K562 (cell line): ENCODE results near the gene WASHC4. TPM values are rescaled to one million over a fixed set of nuclear protein-coding genes. Genes with fewer than 3 reads are reported as not detected.

Experiments used
- ATAC-seq: fragments of 200-7000 bp; cut with Tn5 transposase; 3 replicates; pipeline ENCODE4 v1.9.1; 2020; ENCODE audit warnings: moderate library complexity
- BruUV-seq: library from RNA; stranded (reverse); fragments of 400-500 nt; replicated peaks from 2 replicates; lab custom pipeline; 2021; lab: Mats Ljungman, UMichigan
- CTCF ChIA-PET: fragments of 300-600 bp; formaldehyde crosslinking; extraction: SDS; loops from one replicate; lab custom pipeline; 2021; ENCODE audit warnings: low intra/inter-chr PET ratio; lab: Yijun Ruan, JAX
- POLR2A ChIA-PET: fragments of 300-600, 350-650 bp; sonication (Branson Sonifier 250); formaldehyde crosslinking; extraction: SDS; loops from one replicate; lab custom pipeline; 2021; ENCODE audit warnings: antibody characterized with exemption, inconsistent platforms; lab: Yijun Ruan, JAX
- DNase-seq, 4 experiments: peaks; one replicate each; pipeline versions ENCODE4 v3.0.0 to v3.0.0-alpha.2; 2011 to 2018; ENCODE audit warnings: low spot score in 3 of 4, mixed read lengths in 3 of 4; ENCODE audit errors: extremely low read depth in 1 of 4
- FAIRE-seq: peaks from 2 replicates; lab custom pipeline; 2011; peaks lifted over from hg19 to GRCh38; lab: Jason Lieb, UNC
- H2AFZ ChIP-seq: 2 replicates; pipeline ENCODE4 v1.6.0; 2011; ENCODE audit warnings: low read depth, low read length, control low read depth, inconsistent platforms
- H3K27ac ChIP-seq: fragments of 200-600 bp; 3 replicates; pipeline ENCODE4 v1.8.0; 2011; ENCODE audit warnings: low read depth, mild to moderate bottlenecking, control low read depth, inconsistent platforms, low read length, moderate library complexity, mixed read lengths; ENCODE audit errors: extremely low read depth
- H3K27me3 ChIP-seq, 2 experiments: fragments of 300-600 bp in 1 of 2; 2 replicates in 1 of 2; 3 replicates in 1 of 2; pipeline versions ENCODE4 v1.6.0 to v1.8.0; 2011; ENCODE audit warnings: inconsistent platforms in 2 of 2, low read length in 2 of 2, mild to moderate bottlenecking in 1 of 2, mixed read lengths in 1 of 2, moderate library complexity in 1 of 2; ENCODE audit not compliant: control insufficient read depth in 2 of 2, insufficient read depth in 2 of 2
- H3K36me3 ChIP-seq: fragments of 300-600 bp; 3 replicates; pipeline ENCODE4 v1.8.0; 2011; ENCODE audit warnings: mild to moderate bottlenecking, low read length, inconsistent platforms; ENCODE audit not compliant: control insufficient read depth, insufficient read depth
- H3K4me1 ChIP-seq, 2 experiments: fragments of 200-600 bp in 1 of 2; replicated peaks in 1 of 2; 2 replicates in 1 of 2; 3 replicates in 1 of 2; pipeline versions ENCODE4 v1.5.1 to v1.8.0; 2011; ENCODE audit warnings: inconsistent platforms in 2 of 2, low read length in 2 of 2, mild to moderate bottlenecking in 1 of 2, mixed read lengths in 1 of 2, moderate library complexity in 1 of 2; ENCODE audit not compliant: control insufficient read depth in 2 of 2, insufficient read depth in 2 of 2
- H3K4me2 ChIP-seq: 2 replicates; pipeline ENCODE4 v1.6.1; 2011; ENCODE audit warnings: low read length, control low read depth, inconsistent platforms, mixed read lengths; ENCODE audit not compliant: insufficient read depth
- H3K4me3 ChIP-seq: fragments of 200-600 bp; sonication (generic), shearing (Covaris generic); 2 replicates; pipeline ENCODE4 v1.5.1; 2016; ENCODE audit warnings: control low read depth, inconsistent platforms
- H3K79me2 ChIP-seq: fragments of 200-600 bp; 3 replicates; pipeline ENCODE4 v1.8.0; 2011; ENCODE audit warnings: low read length, inconsistent platforms; ENCODE audit not compliant: control insufficient read depth, insufficient read depth
- H3K9ac ChIP-seq, 2 experiments: 2 replicates each; pipeline versions ENCODE4 v1.6.0 to v1.6.1; 2011; ENCODE audit warnings: low read depth in 2 of 2, low read length in 2 of 2, control low read depth in 1 of 2, inconsistent platforms in 1 of 2, mild to moderate bottlenecking in 1 of 2, mixed read lengths in 1 of 2; ENCODE audit not compliant: insufficient read depth in 1 of 2
- H3K9me1 ChIP-seq: one replicate; pipeline ENCODE4 v1.6.0; 2011; ENCODE audit warnings: inconsistent platforms, mild to moderate bottlenecking, low read length, moderate library complexity; ENCODE audit not compliant: control insufficient read depth, insufficient read depth
- H3K9me3 ChIP-seq: replicated peaks from 2 replicates; pipeline ENCODE4 v1.5.1; 2011; ENCODE audit warnings: low read depth, low read length, inconsistent platforms; ENCODE audit not compliant: control insufficient read depth, insufficient read depth
- H4K20me1 ChIP-seq: replicated peaks from 2 replicates; pipeline ENCODE4 v1.6.1; 2011; ENCODE audit warnings: low read length, inconsistent platforms, mixed read lengths; ENCODE audit not compliant: control insufficient read depth, insufficient read depth
- CEBPG ChIP-seq, 3 experiments: fragments of 200-800 bp in 1 of 3; sonication (Bioruptor generic) in 1 of 3; sonication (generic) in 1 of 3; formaldehyde crosslinking in 1 of 3; IDR thresholded peaks in 2 of 3; conservative IDR thresholded peaks in 1 of 3; 2 replicates each; pipeline versions ENCODE4 v1.6.1 to v1.8.0; 2016 to 2022; ENCODE audit warnings: missing compliant biosample characterization in 2 of 3, missing genetic modification characterization in 2 of 3, mild to moderate bottlenecking in 1 of 3, missing genetic modification reagents in 1 of 3
- SLC30A9 ChIP-seq: fragments of 250-450 bp; sonication (Bioruptor Pico); IDR thresholded peaks from 2 replicates; pipeline ENCODE4 v1.8.0; 2022; ENCODE audit warnings: mild to moderate bottlenecking, moderate library complexity
- TCF7 ChIP-seq: sonication (generic); IDR thresholded peaks from 2 replicates; pipeline ENCODE4 v1.6.1; 2016; ENCODE audit warnings: antibody characterized with exemption, borderline replicate concordance
- whole genome bisulfite sequencing: fragments of 100-300 bp; shearing (Covaris generic); methylation state at CpG from one replicate; pipeline ENCODE4 v1.1.6; 2016; ENCODE audit warnings: low coverage, mixed read lengths; ENCODE audit not compliant: insufficient coverage; ENCODE audit errors: missing lambda C conversion rate; 5-methylcytosine and 5-hydroxymethylcytosine counted together
- in situ Hi-C: fragments of 300-500 bp; cut with MboI; formaldehyde crosslinking; loops from 4 replicates; pipeline ENCODE4 v1.15.0; 2018; ENCODE audit warnings: inconsistent platforms, mixed read lengths
- intact Hi-C: fragments of 100-400 bp; cut with micrococcal nuclease; formaldehyde crosslinking; loops from 2 replicates; pipeline ENCODE4 v1.14.2; 2022
- polyA plus RNA-seq, 8 experiments: library from polyadenylated mRNA; depleted of rRNA in 4 of 8; stranded (reverse) in 5 of 8; unstranded in 3 of 8; fragments of >200 nt; fragmentation: Nextera tagmentation in 2 of 8; fragmentation: Illumina TruSeq in 1 of 8; extraction: Ambion mirVana in 2 of 8; extraction: Trizol in 1 of 8; gene quantifications; 2 replicates each; pipeline versions ENCODE4 v1.2.1 to v1.2.3, GENCODE V29; 2011 to 2014; ENCODE audit warnings: inconsistent platforms in 1 of 8, missing spikeins in 1 of 8
- total RNA-seq, 7 experiments: library from RNA; depleted of rRNA in 6 of 7; stranded (reverse); fragments of >200 nt in 6 of 7; fragmentation: Illumina TruSeq in 2 of 7; extraction: Trizol in 2 of 7; gene quantifications; 2 replicates each; pipeline versions ENCODE4 v1.2.1 to v1.2.3, GENCODE V29; 2011 to 2021; ENCODE audit warnings: low replicate concordance in 1 of 7
- TF ChIP-seq, protein P1 (sequence below): fragments of 450-650 bp; IDR thresholded peaks from 2 replicates; pipeline ENCODE4 v1.6.1; 2017; ENCODE audit warnings: mild to moderate bottlenecking, moderate library complexity

The WASHC4 gene
- total and polyA plus RNA-seq, 9 of the 15 experiments (the other 6 are each of a cell fraction or from before 2014, with no cell fraction given): 12.5 to 38.5 (median 21.3) TPM

DNA sequence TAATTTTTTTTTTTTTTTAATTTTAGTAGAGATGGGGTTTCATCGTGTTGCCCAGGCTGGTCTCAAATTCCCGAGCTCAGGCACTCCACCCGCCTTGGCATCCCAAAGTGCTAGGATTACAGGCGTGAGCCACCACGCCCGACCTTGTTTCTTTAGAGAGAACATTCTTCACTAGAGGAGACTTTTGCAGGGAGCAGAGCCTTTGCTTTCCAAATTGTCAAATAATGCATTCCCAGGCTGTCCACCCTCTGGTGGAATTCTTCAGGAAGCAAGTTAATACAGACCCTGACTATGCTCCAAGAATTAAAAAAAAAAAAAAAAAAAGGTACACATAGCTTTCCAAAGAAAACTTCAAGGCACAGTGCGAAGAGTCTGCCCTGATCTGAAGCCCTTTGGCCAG lies 30.1 kb upstream of the WASHC4 start (continued):
- TF ChIP-seq, protein P1, sequence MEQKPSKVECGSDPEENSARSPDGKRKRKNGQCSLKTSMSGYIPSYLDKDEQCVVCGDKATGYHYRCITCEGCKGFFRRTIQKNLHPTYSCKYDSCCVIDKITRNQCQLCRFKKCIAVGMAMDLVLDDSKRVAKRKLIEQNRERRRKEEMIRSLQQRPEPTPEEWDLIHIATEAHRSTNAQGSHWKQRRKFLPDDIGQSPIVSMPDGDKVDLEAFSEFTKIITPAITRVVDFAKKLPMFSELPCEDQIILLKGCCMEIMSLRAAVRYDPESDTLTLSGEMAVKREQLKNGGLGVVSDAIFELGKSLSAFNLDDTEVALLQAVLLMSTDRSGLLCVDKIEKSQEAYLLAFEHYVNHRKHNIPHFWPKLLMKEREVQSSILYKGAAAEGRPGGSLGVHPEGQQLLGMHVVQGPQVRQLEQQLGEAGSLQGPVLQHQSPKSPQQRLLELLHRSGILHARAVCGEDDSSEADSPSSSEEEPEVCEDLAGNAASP: no peak
- no peak for TF ChIP-seq TCF7

DNA sequence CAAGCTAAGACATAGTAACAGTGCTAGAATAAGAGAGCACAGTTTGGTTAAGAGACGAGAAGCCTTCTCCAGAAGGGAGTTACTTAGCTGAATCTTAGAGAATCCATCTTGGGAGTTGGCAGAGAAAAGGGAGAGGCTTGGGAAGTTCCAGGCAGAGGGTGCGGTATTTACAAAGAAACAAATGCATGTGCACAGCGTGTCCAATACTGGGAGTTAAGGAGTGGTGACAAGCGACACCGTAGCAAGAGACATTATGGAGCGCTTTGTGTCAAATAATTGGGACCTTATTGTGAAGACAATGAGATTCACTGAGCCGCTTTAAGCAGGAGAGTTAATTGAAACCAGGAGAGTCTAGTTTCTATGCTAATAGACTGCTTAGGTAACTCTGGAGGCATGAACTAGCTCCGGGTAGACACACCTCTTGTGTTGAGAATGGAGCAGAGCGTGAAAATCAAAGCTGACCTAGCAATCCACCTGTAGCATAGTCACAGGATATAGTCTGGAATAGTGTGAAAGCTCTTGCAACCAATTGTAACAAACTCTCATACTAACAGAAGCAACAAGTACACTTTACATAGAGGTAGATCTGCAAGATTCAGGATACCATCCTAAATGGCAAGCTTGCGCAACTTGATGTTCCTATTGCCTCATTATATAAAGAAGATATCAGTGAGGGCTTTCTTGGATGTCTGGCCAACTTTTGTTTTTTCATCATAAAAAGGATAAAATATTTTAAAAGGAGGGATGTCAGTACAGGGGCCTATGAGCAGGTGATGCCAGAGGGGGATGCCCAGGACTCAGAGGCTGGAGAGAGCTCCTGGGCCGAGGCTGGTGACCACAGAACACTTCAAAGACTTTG lies 28.6 kb upstream of the WASHC4 start:
- peaks cover 4 to 9% of the 10 kb centered on the region in 2 experiments; a peak in 4 of 5 replicates for H3K4me1 ChIP-seq
- 57% methylated on average over 11 of the region's 11 CpGs for WGBS
- no peak overlapping the region for H3K4me3 ChIP-seq
- no TSS peak for BruUV-seq
- in situ Hi-C loops: no loop called here
- H3K4me2 ChIP-seq: no peak overlapping the region
- ATAC-seq (no peak), FAIRE-seq (no peak), DNase-seq (no peak)
- peaks cover 7% of the 10 kb centered on the region; the same call in 2 of the 3 replicates for H3K79me2 ChIP-seq
- H3K9me3 ChIP-seq: no peaks in the 10 kb centered on the region
- H3K27me3 ChIP-seq: no peaks in the 10 kb centered on the region
- ChIA-PET POLR2A (interaction anchor here (0.9 to 1.0 kb wide), 3 partner anchors 8 to 54 kb away, joined by 3 to 4 read pairs (median 3); no protein-coding TSS in a partner anchor), CTCF (no interaction called here)
- intact Hi-C loops: no loop called here
- no peak overlapping the region for H3K27ac ChIP-seq
- H4K20me1 ChIP-seq: no peaks in the 10 kb centered on the region
- no peaks in the 10 kb centered on the region for H3K9me1 ChIP-seq
- H3K9ac ChIP-seq: no peak overlapping the region
- peak; percentile 45; the same call in 1 of the 2 replicates for TF ChIP-seq CEBPG (CRISPR knock-in tag; IDR thresholded peaks at IDR 0.05)
- peak; percentile 16 to 51; a peak in 2 of 4 replicates for TF ChIP-seq CEBPG (tag; conservative IDR thresholded peaks at IDR 0.05 in 1 of 2, IDR thresholded peaks at IDR 0.05 in 1 of 2)
- no peak for TF ChIP-seq SLC30A9 (CRISPR knock-in tag)
- no peaks in the 10 kb centered on the region for H3K36me3 ChIP-seq
- no peak overlapping the region for H2AFZ ChIP-seq
